GM19023 (cell line): ENCODE results near the gene ITGB3.
"Not testable (repeated sequence)": the region's sequence is repeated elsewhere in the genome, so short reads cannot be mapped to it uniquely, and the experiment has no call there.

Experiments
- ATAC-seq: cut with Tn5 transposase; IDR thresholded peaks from one replicate; pipeline ENCODE4 v1.9.1; 2021; ENCODE audit warnings: mild to moderate bottlenecking, moderate library complexity; ENCODE audit not compliant: unreplicated experiment

Gene ITGB3

GRCh38 chr17:47222047-47222446 lies 31.6 kb upstream of the ITGB3 start:
- no peak for ATAC-seq

GRCh38 chr17:47223007-47223406 lies 30.6 kb upstream of the ITGB3 start:
- no peak for ATAC-seq

GRCh38 chr17:47223460-47223859 lies 30.2 kb upstream of the ITGB3 start:
- ATAC-seq = no peak

- ATAC-seq = not testable (repeated sequence)
Observed at GRCh38 chr17:47224077-47224476, 29.6 kb upstream of the ITGB3 start.

DNA sequence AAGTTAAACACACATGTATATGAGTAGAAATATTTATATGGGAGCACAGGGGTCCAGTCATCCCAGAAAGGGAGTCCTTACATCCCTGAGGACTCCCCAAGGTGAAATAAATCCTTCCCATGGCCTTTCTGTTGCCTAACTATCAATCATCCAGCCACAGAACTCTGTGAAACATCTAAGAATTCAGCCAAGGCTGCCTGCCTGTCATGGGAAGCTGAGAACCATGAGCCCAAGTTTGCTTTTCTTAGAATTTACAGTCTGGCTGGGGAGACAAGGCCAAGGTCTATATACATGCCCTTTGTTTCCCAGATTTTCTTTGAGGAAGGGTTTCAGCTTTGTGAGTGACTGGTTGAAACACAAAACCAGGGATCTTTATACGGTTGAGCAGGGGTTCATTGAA lies 28.7 kb upstream of the ITGB3 start:
- no peak for ATAC-seq

DNA sequence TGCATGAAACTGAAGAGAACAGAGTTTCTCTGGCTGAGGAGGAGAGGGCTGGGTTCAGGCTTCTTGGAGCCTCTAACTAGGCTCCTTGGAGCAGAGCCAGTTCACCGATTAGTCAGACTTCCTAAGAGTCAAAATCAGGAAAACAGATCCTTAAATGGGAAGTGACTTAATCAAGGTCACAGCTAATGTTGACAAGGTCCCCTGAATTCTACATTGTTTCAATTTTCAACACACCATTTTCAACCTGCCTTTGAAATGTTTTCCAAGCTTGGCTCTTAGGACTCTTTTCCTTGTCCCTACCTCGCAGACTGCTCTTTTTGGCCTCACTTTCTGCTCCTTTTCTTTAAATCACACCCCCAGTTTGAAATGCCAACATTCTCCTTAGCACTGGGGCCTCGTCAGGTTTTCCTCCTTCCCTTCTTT lies 28.2 kb upstream of the ITGB3 start:
- ATAC-seq = no peak

- no peak for ATAC-seq
Observed at GRCh38 chr17:47225911-47226688, 27.5 kb upstream of the ITGB3 start.

DNA sequence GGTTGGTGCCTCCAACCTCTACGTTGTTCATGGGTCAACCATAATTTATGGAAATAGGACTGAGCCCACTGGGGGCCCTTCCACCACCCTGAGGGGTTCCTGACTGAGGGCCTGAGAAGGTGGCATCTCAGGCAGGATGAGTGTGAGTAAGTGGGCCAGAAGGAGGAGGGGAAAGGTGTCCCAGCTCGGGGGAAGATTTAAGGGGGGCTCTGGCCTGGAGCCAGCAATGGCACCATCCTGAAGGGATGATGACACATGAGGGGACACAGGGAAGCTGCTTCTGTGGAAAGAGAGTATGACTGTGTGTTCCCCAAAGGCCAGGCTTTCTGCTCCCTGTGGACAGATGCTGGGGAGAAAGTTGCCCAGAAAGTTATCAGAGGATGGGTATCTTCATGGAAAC lies 25.8 kb upstream of the ITGB3 start:
- no peak for ATAC-seq

DNA sequence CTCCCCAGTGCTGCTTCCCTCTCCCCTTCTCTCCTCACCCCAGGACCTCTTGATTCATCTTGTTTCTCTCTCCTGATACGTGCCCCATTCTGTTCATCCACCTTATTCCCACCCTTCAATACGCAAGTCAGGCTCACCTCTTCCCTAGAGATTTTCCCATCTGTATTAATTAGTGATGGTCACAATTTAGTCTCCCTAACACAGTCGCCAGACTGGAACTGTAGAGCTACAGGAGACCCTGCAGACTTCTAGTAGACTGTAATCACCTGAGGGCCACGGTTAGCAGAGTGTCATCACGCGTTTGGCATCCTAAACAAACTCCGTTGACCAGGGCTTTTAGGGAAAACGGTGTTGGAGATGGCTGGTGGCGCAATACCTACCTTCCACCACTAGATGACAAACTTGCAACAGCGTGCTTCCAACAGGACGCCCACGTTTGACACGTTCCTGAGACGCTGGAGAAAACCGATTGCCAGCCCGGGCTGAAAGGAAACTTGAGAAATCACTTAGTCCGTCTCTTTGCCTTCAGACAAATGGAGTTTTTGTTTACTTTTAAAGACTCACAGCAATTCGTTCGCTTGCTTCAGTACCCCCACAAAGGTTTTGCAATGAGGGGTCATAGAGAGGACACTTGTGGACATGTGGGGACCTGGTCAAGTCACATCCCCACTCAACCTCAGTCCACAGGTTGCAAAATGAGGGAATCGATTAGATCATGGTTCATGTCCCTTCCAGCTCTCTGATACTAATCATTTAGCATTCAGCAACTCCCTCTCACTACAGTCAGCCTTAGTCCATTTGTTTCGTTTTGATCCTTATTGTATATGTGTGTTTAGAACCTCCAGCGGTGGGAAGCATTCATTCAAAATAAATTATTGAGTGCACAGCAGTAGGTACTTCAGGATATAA lies 23.8 kb upstream of the ITGB3 start:
- ATAC-seq = no peak

DNA sequence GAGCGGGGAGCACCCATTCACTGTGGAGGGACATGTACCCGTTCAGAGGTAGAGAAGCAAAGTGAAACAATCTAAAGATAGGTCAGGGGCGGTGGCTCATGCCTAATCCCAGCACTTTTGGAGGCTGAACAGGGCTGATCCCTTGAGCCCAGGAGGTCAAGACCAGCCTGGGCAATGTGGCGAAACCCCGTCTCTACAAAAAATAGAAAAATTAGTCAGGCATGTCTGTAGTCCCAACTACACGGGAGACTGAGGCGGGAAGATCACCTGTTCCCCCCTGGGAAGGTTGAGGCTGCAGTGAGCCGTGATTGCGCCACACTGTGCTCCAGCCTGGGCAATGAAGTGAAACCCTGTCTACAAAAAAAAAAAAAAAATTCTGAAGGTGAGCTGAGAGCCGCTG lies 22.8 kb upstream of the ITGB3 start:
- ATAC-seq = no peak

- ATAC-seq = no peak
Observed at GRCh38 chr17:47231334-47231733, 22.3 kb upstream of the ITGB3 start.

DNA sequence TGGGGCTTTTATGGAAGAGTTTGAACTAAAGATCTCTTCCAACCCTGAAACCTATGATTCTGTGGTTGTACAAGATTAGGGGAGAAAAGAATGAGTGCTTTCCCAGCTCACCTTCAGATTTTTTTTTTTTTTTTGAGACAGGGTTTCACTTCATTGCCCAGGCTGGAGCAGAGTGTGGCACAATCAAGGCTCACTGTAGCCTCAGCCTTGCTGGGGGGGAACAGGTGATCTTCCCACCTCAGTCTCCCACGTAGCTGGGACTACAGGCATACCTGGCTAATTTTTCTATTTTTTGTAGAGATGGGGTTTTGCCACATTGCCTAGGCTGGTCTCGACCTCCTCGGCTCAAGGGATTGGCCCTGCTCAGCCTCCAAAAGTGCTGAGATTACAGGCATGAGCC lies 21.8 kb upstream of the ITGB3 start:
- ATAC-seq = no peak

- ATAC-seq = no peak
Observed at GRCh38 chr17:47232465-47232864, 21.2 kb upstream of the ITGB3 start.

GRCh38 chr17:47235506-47235905 lies 18.1 kb upstream of the ITGB3 start:
- ATAC-seq = no peak

- ATAC-seq = no peak
Observed at GRCh38 chr17:47235923-47236322, 17.7 kb upstream of the ITGB3 start.

DNA sequence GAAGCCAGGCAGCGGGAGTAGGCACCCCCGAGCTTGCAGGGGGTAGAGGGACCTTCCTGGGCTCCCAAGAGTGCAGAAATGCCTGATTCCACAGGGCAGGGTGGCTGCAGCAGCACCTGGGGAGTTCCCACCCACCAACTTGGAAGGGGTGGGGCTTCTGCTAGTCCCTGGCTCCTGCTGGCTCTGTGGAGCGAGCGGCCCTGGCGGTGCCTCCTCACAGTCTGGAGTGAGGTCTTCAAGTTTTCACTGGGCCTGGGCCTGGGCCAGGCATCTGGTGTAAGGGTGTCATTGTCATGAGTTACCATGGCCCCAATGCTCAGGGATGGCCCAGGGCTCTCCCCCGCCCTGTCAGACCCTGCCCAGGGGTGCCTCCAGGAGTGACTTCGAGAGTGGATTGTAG lies 15.8 kb upstream of the ITGB3 start:
- ATAC-seq = no peak

DNA sequence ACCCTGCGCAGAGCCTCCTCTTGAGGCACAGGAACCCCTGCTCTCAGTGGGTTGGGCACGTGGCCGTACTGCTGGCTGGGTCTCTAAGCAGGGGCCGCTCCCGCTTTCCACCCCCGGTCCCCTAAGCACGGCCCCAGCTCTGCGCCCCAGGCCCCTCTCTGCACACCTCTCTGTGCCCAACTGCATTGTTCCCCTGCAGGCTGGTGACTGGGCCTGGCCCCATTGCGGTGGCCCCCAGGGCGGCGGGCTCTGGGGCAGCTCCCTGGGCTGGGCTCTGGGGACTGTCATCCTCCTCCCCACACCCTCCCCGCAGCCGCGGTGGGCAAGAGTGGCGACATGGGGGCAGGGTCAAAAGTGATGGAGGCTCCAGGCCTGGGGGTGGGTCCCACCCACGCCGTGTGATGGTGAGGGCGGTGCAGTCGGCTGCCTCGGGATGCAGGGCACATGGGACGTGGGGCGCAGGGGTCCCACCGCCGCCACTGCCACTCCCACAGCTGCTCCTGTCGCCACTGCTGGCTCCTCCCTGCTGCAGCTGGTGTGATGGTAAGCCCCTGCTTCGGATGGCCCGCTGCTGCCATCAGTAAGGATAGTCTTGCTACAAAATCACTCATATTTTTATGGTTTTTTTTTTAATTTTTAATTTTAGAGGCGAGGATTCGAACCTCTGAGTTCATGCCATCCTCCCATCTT lies 15.2 kb upstream of the ITGB3 start:
- ATAC-seq = no peak

- no peak for ATAC-seq
Observed at GRCh38 chr17:47239619-47239966, 14.0 kb upstream of the ITGB3 start.

DNA sequence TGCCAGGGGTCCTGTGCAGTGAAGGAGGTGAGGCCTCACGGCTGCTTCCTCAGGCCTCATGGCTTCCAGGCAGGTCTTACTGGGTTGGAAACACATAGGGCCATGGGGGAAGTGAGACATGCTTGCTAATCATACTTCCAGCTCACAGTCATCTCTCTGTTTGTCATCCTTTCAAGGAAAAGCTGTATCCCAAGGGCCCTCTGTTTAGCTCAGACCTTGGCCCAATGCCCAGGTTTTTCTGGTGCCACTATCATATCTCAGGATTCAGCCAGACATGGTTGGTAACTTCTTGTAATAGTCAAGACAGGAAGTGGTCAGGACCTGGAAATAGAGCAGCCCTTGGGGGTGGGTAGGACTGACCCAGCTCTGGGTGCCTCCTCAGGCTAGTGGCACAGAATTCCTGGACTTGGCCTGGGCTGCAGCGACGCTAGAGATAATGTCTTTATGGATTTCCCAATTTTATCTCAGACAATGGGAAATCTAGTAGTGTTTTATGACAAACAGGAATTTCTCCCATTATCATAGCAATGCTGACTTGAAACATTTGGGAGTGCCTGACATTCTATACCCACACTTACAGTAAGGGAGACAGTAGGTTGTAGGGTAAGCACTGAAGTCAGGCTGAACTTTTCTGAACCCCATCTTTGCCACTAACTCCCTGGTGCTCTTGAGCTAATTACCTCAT lies 13.5 kb upstream of the ITGB3 start:
- no peak for ATAC-seq

DNA sequence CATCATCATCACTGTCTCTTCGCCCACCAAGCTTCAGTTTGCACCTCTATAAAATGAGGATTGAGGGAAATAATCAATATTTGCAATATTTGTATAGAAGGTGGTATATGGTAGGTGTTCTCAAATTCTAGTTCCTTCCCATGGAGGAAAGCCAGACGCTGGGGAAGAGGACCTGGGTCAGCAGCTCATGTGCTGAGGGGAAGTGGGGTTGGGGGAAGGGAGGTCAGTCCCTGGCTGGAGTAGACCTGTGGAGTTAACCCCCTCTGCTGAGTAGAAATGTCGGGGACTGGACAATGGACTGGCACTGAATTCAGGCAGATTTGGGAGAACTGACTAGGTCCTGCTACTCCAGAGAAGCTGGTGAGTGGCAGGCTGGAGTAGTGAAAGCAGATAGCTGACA lies 12.8 kb upstream of the ITGB3 start:
- ATAC-seq = no peak

DNA sequence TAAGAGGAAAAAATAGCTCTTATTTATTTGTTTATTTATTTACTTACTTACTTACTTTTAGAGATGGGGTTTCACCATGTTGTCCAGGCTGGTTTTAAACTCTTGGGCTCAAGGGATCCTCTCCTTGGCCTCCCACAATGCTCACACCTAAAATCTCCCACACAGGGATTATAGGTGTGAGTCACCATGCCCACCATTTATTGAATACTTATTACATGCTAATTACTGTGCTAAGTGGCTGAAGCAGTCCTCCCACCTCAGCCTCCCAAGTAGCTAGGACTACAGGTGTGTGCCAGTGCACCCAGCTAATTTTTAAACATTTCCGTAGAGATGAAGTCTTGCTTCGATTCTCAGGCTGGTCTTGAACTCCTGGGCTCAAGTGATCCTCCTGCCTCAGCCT lies 11.0 kb upstream of the ITGB3 start:
- ATAC-seq = no peak
